ENCODE measurements around the gene PSMD2.

GRCh38 chr3:184353546-184353941 lies 54.5 kb downstream of the PSMD2 start:
- TF ChIP-seq POLR2A (IDR thresholded peaks at IDR 0.05; ENCODE audit: low read length) (no peak), GATA1 (IDR thresholded peaks at IDR 0.05; ENCODE audit: low read depth, low read length) (no peak)
